C4-2B (cell line): ENCODE data around the gene PTPRJ.

Source experiments
- H3K27ac ChIP-seq: fragments of 450-650 bp; 2 replicates; pipeline ENCODE4 v1.5.1; 2017
- CTCF ChIP-seq: fragments of 450-650 bp; conservative IDR thresholded peaks from 2 replicates; pipeline ENCODE4 v1.5.1; 2017; ENCODE audit warnings: mild to moderate bottlenecking
- ZFX ChIP-seq: fragments of 450-650 bp; IDR thresholded peaks from 2 replicates; pipeline ENCODE4 v1.6.1; 2017

PTPRJ gene

GRCh38 chr11:48045536-48045935 is 65.2 kb downstream of the PTPRJ start:
- TF ChIP-seq CTCF (no peak), ZFX (no peak)
- H3K27ac ChIP-seq: peak overlapping the region; percentile 96

GRCh38 chr11:48047616-48048015 is 67.3 kb downstream of the PTPRJ start:
- H3K27ac ChIP-seq: peak overlapping the region; percentile 90; the same call in 1 of the 2 replicates

GRCh38 chr11:48049036-48049435 is 68.7 kb downstream of the PTPRJ start:
- TF ChIP-seq ZFX (no peak), CTCF (no peak)
- H3K27ac ChIP-seq: peak overlapping the region; percentile 90

More at GRCh38 chr11:48047616-48048015, 67.3 kb downstream of the PTPRJ start:
- no peak for TF ChIP-seq ZFX
- no peak for TF ChIP-seq CTCF

- peak overlapping the region; percentile 90; the same call in 1 of the 2 replicates for H3K27ac ChIP-seq
- TF ChIP-seq ZFX: no peak
- no peak for TF ChIP-seq CTCF
These were observed 69.9 kb downstream of the PTPRJ start for GRCh38 chr11:48050304-48050703.

- peak overlapping the region; percentile 90 for H3K27ac ChIP-seq
- TF ChIP-seq CTCF: no peak
- no peak for TF ChIP-seq ZFX
These were observed 71.0 kb downstream of the PTPRJ start for GRCh38 chr11:48051217-48051830.

GRCh38 chr11:48052183-48053044 is 72.1 kb downstream of the PTPRJ start:
- H3K27ac ChIP-seq: peak overlapping the region; percentile 90
- TF ChIP-seq CTCF: no peak
- no peak for TF ChIP-seq ZFX

GRCh38 chr11:48054994-48055291 is 74.6 kb downstream of the PTPRJ start:
- TF ChIP-seq ZFX (no peak), CTCF (no peak)
- H3K27ac ChIP-seq: peak overlapping the region; percentile 100
